ENCODE results near the gene KCNJ11. TPM values are rescaled to one million over a fixed set of nuclear protein-coding genes. Genes with fewer than 3 reads are reported as not detected.
A peak's percentile ranks its signal among the peaks of the same experiment; 100 is the strongest.

KCNJ11 gene
- total and polyA plus RNA-seq, 5 donors = 9.2 to 33.1 (median 22.6) TPM

DNA sequence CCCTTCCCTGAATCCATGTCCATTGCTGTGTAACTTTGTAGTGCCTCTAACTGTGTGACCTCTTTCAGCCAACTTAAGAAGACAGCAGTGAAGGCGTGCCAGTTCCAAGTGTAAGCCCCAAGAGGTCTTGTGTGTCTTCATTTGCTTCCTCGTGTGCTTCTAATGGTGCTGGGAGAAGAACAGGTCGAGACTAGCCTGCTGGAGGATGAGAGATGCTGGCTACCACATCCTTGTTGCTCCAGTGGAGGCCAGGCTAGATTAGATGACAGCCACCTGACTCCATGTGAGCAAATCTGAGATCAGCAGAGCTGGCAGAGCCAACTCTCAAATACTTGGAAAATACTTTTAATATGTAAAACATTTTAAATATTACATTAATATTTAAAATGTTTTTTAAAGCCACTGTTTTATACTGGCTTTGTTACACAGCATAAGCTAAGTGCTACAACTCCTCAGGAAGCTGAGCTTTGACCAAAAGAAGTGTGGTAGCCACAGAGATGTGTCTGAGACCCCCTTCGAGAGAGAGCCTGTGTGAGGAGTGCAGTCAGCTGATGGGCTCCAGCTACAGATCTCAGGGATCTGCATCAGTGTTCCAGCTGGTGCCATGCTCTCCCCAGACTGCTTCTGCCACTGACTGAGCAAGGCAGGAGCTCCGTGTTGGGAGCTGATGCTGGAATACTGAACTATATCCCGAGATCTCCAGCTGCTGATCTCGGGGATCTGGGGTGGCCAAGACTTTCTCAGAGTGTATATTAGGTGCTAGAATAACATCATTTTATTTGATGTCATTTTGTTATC is 8.9 kb downstream of the KCNJ11 start:
- Histone ChIP-seq H3K4me3 (ENCODE audit: low read length) (no peak overlapping the region), H3K27ac (ENCODE audit: low read length) (no peak overlapping the region), H3K4me1 (ENCODE audit: control insufficient read depth, insufficient read depth, low read length) (no peaks in the 10 kb centered on the region), H3K9me3 (ENCODE audit: control insufficient read depth, low read length) (no peaks in the 10 kb centered on the region), H3K27me3 (ENCODE audit: control insufficient read depth, insufficient read depth) (no peaks in the 10 kb centered on the region)
- DNase-seq (no peak), ATAC-seq (no peak)
- intact Hi-C loops (cut with DNase I) = loop anchor here in 2 of 4 donors (5.0 to 10.0 kb wide), 2 partner anchors 128 to 145 kb away; no protein-coding TSS in a partner anchor
- WGBS = 81% methylated on average over 7 of the region's 7 CpGs

DNA sequence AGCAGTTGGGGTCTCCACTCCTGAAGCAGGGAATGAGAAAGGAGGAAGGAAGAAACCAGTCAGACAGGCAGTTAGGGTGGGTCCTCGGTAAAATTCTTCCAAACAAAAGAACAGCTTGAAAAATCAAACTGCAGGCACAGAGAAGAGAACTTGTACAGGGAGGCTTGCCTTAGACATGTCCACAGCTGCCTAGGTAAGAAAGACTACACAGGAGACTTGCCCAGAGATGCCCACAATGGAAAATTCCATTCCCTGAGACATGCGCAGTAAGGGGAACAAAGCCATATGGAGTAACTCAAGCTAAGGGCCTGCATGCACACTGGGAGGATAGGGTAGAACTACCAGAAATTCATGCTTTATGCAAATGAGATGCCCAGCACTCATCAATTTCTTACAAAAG is 9.8 kb downstream of the KCNJ11 start:
- WGBS = 75% methylated on average over 2 of the region's 2 CpGs
- DNase-seq (no peak), ATAC-seq (no peak)
- no peak overlapping the region for H3K4me3 ChIP-seq (ENCODE audit: low read length)
- no peaks in the 10 kb centered on the region for H3K4me1 ChIP-seq (ENCODE audit: control insufficient read depth, insufficient read depth, low read length)
- H3K9me3 ChIP-seq (ENCODE audit: control insufficient read depth, low read length) = no peaks in the 10 kb centered on the region
- no peak overlapping the region for H3K27ac ChIP-seq (ENCODE audit: low read length)
- intact Hi-C loops (cut with DNase I) = loop anchor here in 1 of 4 donors (10.0 kb wide), 1 partner anchor 144 kb away; no protein-coding TSS in a partner anchor
- no peaks in the 10 kb centered on the region for H3K27me3 ChIP-seq (ENCODE audit: control insufficient read depth, insufficient read depth)

DNA sequence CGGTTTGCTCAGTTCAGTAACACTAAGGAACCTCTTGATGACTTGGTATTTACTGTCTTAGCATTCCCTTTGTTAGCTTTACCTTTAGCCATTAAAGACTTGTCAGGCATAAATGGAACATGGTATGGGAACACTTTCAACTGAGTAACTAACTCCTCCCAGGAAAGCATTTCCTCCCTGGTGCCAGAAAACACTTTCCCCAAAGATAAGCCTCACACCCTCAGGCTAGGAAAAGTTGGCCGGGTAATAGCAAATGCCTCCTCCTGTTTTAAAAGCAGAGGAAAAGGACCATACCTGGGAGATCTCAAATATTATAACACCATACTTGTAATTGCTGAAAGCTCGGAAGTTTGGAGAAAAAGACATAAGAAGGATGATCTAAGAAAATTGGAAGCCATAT is 12.0 kb downstream of the KCNJ11 start:
- no peak overlapping the region for H3K4me3 ChIP-seq (ENCODE audit: low read length)
- H3K27me3 ChIP-seq (ENCODE audit: control insufficient read depth, insufficient read depth) = no peaks in the 10 kb centered on the region
- DNase-seq (no peak), ATAC-seq (peak; percentile 40 to 52)
- H3K9me3 ChIP-seq (ENCODE audit: control insufficient read depth, low read length) = peaks cover 13% of the 10 kb centered on the region
- 57% methylated on average over 3 of the region's 3 CpGs for WGBS
- H3K27ac ChIP-seq (ENCODE audit: low read length) = no peak overlapping the region
- intact Hi-C loops (cut with DNase I) = loop anchor here in 1 of 4 donors (10.0 kb wide), 1 partner anchor 142 kb away; no protein-coding TSS in a partner anchor
- H3K4me1 ChIP-seq (ENCODE audit: control insufficient read depth, insufficient read depth, low read length) = no peaks in the 10 kb centered on the region

DNA sequence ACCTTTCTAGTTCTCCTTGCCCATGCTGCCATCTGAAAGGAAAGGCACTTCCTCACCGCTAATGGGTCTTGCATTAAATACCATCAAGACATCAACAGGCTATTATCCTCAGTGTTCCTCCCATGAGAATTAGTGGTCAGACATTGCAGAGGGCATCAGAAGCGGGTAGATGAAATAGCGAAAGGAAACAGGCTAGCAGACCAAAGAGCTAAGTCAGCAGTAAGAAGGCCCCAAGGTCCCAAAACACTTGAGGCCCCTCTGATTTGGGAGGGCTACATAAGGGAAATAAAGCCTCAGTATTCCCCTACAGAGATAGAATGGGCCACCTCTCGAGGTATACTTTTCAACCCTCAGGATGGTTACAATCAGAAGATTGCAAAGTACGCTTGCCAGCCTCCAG is 12.9 kb downstream of the KCNJ11 start:
- no peaks in the 10 kb centered on the region for H3K4me1 ChIP-seq (ENCODE audit: control insufficient read depth, insufficient read depth, low read length)
- 94% methylated on average over 5 of the region's 5 CpGs for WGBS
- H3K4me3 ChIP-seq (ENCODE audit: low read length) = no peak overlapping the region
- H3K27me3 ChIP-seq (ENCODE audit: control insufficient read depth, insufficient read depth) = no peaks in the 10 kb centered on the region
- ATAC-seq (no peak), DNase-seq (no peak)
- intact Hi-C loops (cut with DNase I) = loop anchor here in 1 of 4 donors (10.0 kb wide), 1 partner anchor 141 kb away; no protein-coding TSS in a partner anchor
- no peak overlapping the region for H3K27ac ChIP-seq (ENCODE audit: low read length)
- peaks cover 14% of the 10 kb centered on the region for H3K9me3 ChIP-seq (ENCODE audit: control insufficient read depth, low read length)

DNA sequence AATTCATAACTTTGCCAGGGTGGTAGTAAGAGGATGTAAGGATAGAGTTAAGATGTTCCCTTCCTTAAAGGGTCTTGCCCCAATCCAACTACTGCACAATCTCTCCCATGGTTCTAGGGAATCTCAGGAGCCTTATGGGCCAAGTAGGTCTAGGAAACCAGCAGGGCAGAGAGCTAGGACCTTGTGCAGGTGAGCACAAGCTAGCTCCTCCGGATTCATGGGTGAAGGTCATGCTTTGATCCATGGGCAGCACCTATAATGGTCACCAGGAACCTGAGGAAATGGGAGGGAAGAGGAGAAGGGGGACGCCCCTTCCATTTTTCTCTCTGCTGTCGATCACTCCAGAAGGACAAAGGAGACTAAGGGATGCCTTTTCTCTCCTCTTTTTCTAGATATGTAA is 16.8 kb downstream of the KCNJ11 start:
- WGBS = 57% methylated on average over 3 of the region's 3 CpGs
- no peaks in the 10 kb centered on the region for H3K4me1 ChIP-seq (ENCODE audit: control insufficient read depth, insufficient read depth, low read length)
- no peak overlapping the region for H3K27ac ChIP-seq (ENCODE audit: low read length)
- no peaks in the 10 kb centered on the region for H3K27me3 ChIP-seq (ENCODE audit: control insufficient read depth, insufficient read depth)
- ATAC-seq (no peak), DNase-seq (no peak)
- H3K4me3 ChIP-seq (ENCODE audit: low read length) = no peak overlapping the region
- intact Hi-C loops (cut with DNase I) = loop anchor here in 1 of 4 donors (10.0 kb wide), 1 partner anchor 137 kb away; no protein-coding TSS in a partner anchor
- H3K9me3 ChIP-seq (ENCODE audit: control insufficient read depth, low read length) = peaks cover 18% of the 10 kb centered on the region

DNA sequence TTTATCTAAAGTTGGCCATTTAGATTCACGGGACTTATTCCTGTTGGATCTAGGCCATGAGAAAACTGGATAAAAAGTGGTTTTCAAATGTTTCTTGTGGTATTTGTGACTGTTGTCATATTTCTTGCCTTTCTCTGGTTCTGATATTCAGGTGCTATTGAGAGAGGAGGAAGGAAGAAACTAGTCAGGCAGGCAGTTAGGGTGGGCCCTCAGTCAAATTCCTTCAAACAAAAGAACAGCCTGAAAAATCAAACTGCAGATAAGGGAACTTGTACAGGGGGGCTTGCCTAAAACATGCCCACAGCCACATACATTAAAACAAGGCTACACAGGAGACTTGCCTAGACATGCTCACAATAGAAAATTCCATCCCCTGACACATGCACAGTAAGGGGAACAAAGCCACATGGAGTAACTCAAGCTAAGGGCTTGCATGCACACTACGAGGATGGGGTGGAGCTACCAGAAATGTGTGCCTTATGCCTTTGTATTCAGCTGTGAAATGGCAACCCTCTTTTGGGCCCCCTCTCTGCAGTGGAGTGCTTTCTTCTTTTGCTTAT is 18.7 kb downstream of the KCNJ11 start:
- Histone ChIP-seq H3K9me3 (ENCODE audit: control insufficient read depth, low read length) (peaks cover 18% of the 10 kb centered on the region), H3K4me3 (ENCODE audit: low read length) (no peak overlapping the region), H3K27me3 (ENCODE audit: control insufficient read depth, insufficient read depth) (no peaks in the 10 kb centered on the region), H3K4me1 (ENCODE audit: control insufficient read depth, insufficient read depth, low read length) (no peaks in the 10 kb centered on the region), H3K27ac (ENCODE audit: low read length) (no peak overlapping the region)
- intact Hi-C loops (cut with DNase I) = loop anchor here in 1 of 4 donors (10.0 kb wide), 1 partner anchor 135 kb away; no protein-coding TSS in a partner anchor
- 85% methylated on average over 2 of the region's 2 CpGs for WGBS
- ATAC-seq (no peak), DNase-seq (no peak)

DNA sequence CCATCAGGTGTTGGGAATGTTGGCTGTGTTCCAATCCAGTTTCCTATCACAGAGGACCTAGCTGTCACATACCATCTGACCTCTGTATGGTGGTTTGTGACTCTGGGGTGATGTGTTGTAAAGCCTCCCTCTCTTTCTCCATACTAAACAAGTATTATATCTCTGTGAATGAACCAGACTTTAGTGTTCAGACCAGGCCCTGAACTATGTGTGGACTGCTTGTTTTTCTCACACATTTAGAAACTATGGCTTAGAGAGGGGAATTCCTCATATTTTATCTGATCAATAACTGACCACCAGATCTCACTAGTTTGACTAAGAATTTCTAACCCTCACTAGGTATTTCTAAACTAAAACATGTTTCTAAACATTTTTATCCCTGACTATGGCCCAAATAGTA is 19.4 kb downstream of the KCNJ11 start:
- H3K4me3 ChIP-seq (ENCODE audit: low read length) = no peak overlapping the region
- DNase-seq = no peak
- no peaks in the 10 kb centered on the region for H3K27me3 ChIP-seq (ENCODE audit: control insufficient read depth, insufficient read depth)
- intact Hi-C loops (cut with DNase I) = no loop called here
- H3K9me3 ChIP-seq (ENCODE audit: control insufficient read depth, low read length) = peaks cover 18% of the 10 kb centered on the region
- no peak overlapping the region for H3K27ac ChIP-seq (ENCODE audit: low read length)
- ATAC-seq = no peak
- H3K4me1 ChIP-seq (ENCODE audit: control insufficient read depth, insufficient read depth, low read length) = no peaks in the 10 kb centered on the region

DNA sequence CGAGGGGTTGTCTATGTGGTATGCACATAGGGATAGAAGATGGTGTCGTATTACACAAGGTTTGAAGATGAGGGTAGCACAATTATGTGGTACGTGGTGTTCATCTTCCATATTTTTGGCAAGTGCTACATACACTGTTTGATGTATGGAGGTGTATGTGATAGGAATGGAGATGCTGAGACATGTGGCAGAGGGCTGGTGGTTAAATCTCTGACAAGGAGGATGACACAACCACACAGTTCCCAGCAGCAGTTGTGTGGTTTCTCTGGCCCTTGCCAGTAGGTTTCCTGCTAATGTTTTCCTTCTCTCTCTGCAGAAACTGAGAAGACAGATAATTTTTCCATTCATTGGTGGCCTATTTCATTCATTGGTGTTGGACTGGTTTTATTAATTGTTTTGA is 19.9 kb downstream of the KCNJ11 start:
- no peak overlapping the region for H3K27ac ChIP-seq (ENCODE audit: low read length)
- no peak for DNase-seq
- no peak for ATAC-seq
- peaks cover 18% of the 10 kb centered on the region for H3K9me3 ChIP-seq (ENCODE audit: control insufficient read depth, low read length)
- no peaks in the 10 kb centered on the region for H3K4me1 ChIP-seq (ENCODE audit: control insufficient read depth, insufficient read depth, low read length)
- H3K27me3 ChIP-seq (ENCODE audit: control insufficient read depth, insufficient read depth) = no peaks in the 10 kb centered on the region
- H3K4me3 ChIP-seq (ENCODE audit: low read length) = no peak overlapping the region
- 92% methylated on average over 3 of the region's 3 CpGs for WGBS
- intact Hi-C loops (cut with DNase I) = no loop called here

DNA sequence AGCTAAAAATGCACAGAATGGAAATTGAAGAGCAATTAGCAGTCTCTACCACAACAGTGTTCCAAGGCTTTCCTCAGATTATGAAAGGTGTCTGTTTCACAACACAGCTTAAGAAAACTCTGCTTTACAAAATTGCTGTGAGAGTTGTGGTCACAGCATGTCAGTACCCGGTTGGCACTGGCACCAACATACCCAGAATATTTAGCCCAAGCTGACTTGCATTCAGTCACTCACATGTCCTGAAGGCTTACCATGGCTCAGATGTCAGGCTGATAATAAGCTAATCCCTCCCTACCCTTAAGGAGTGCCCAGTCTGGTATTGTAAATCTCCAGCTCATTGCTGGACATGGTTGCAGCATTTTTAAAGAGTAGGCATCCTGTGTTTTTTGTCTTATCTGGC is 22.0 kb downstream of the KCNJ11 start:
- Histone ChIP-seq H3K27me3 (ENCODE audit: control insufficient read depth, insufficient read depth) (no peaks in the 10 kb centered on the region), H3K9me3 (ENCODE audit: control insufficient read depth, low read length) (peaks cover 5% of the 10 kb centered on the region), H3K4me1 (ENCODE audit: control insufficient read depth, insufficient read depth, low read length) (no peaks in the 10 kb centered on the region), H3K4me3 (ENCODE audit: low read length) (no peak overlapping the region), H3K27ac (ENCODE audit: low read length) (no peak overlapping the region)
- ATAC-seq (no peak), DNase-seq (no peak)
- 83% methylated on average over 1 of the region's 1 CpG for WGBS
- intact Hi-C loops (cut with DNase I) = no loop called here

DNA sequence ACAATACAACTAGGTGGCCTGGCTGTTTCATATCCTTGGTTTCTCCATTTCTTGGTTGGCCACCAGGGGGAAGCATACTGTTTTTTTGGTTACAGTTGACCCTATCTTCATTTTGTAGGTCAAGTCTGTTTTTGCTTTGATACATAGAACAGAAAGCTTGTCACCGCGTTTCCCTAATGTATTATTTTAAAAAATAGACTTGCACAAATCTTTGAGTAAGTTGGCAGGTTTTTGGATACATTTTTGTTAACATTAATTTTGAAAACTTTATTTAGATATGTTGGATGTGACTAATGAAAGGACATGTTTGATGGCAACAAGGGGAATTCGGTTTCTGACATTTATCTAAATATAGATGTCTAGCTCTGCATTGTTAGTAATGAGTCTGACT is 33.9 kb downstream of the KCNJ11 start:
- Histone ChIP-seq H3K27me3 (ENCODE audit: control insufficient read depth, insufficient read depth) (no peaks in the 10 kb centered on the region), H3K4me1 (ENCODE audit: control insufficient read depth, insufficient read depth, low read length) (no peaks in the 10 kb centered on the region), H3K27ac (ENCODE audit: low read length) (no peak overlapping the region), H3K9me3 (ENCODE audit: control insufficient read depth, low read length) (no peaks in the 10 kb centered on the region), H3K4me3 (ENCODE audit: low read length) (no peak overlapping the region)
- 36% methylated on average over 3 of the region's 3 CpGs for WGBS
- intact Hi-C loops (cut with DNase I) = no loop called here
- ATAC-seq (peak; percentile 46 to 52), DNase-seq (peak in 2 of 3 donors; percentile 28 to 53)

DNA sequence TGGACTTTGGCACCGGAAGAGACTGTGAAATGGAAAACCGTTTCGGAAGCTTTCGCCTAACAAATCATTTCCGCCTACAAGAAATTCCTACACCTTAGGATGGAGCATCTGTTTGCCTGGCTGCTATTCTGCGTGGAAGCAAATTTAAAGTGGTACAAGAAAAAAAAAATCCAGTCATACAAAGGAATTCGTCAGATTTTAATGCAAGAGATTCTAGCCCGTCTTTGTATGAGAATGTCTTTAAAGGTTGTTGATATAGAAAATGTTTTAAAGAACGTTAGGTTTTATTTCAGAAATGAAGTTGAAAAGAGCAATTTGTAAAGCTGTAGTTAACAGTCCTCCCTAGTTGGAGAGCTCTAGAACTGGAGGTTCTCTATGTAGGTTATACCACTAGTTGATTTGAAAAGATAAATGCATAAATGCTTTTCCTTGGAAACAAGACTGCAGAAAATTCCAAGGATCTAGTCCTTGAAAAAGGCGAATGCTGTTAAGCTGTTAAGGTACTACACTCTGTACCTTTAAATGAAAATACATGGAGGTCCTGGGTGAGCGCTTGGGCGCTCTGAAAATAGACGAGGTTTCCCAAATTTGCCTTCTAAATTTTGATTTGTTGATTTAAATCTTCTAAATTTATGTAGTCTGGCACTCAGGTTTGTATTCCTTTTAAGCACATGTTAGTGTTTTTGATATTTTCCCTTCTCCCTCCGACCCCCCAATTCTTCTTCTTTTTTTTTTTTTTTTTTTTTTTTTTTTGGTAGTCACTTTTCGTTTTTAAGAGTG is 34.4 kb downstream of the KCNJ11 start:
- intact Hi-C loops (cut with DNase I) = no loop called here
- ATAC-seq (no peak), DNase-seq (no peak)
- H3K27me3 ChIP-seq (ENCODE audit: control insufficient read depth, insufficient read depth) = no peaks in the 10 kb centered on the region
- WGBS = 6% methylated on average over 15 of the region's 15 CpGs
- H3K27ac ChIP-seq (ENCODE audit: low read length) = no peak overlapping the region
- H3K4me1 ChIP-seq (ENCODE audit: control insufficient read depth, insufficient read depth, low read length) = no peaks in the 10 kb centered on the region
- H3K4me3 ChIP-seq (ENCODE audit: low read length) = peak overlapping the region; percentile 49
- no peaks in the 10 kb centered on the region for H3K9me3 ChIP-seq (ENCODE audit: control insufficient read depth, low read length)

Measured in right cardiac atrium (tissue), 5 donors.